Activated naive CD8-positive, alpha-beta T cell treated with anti-CD3 and anti-CD28 coated beads, Interleukin-2, amount 50 U/mL, for 24 hours (primary cell): ENCODE measurements around the gene FAM181A.

ENCODE experiments used
- ATAC-seq: fragments of 150-1000 bp; cut with Tn5 transposase; one replicate; pipeline ENCODE4 v1.10.0; 2021
- DNase-seq: peaks from one replicate; pipeline ENCODE4 v3.0.0; 2021
- H3K27ac Mint-ChIP-seq: one replicate; pipeline ENCODE4 v1.8.0; 2021; ENCODE audit warnings: mild to moderate bottlenecking, mixed read lengths
- H3K27me3 Mint-ChIP-seq: one replicate; pipeline ENCODE4 v1.8.0; 2021; ENCODE audit warnings: mixed read lengths
- H3K36me3 Mint-ChIP-seq: one replicate; pipeline ENCODE4 v1.8.0; 2021; ENCODE audit warnings: low read depth, mixed read lengths
- H3K4me1 Mint-ChIP-seq: one replicate; pipeline ENCODE4 v1.8.0; 2021; ENCODE audit warnings: mixed read lengths
- H3K4me3 Mint-ChIP-seq: one replicate; pipeline ENCODE4 v1.8.0; 2021; ENCODE audit warnings: mild to moderate bottlenecking, moderate library complexity, mixed read lengths
- H3K9me3 Mint-ChIP-seq: one replicate; pipeline ENCODE4 v1.8.0; 2021; ENCODE audit warnings: mixed read lengths

Gene FAM181A

DNA sequence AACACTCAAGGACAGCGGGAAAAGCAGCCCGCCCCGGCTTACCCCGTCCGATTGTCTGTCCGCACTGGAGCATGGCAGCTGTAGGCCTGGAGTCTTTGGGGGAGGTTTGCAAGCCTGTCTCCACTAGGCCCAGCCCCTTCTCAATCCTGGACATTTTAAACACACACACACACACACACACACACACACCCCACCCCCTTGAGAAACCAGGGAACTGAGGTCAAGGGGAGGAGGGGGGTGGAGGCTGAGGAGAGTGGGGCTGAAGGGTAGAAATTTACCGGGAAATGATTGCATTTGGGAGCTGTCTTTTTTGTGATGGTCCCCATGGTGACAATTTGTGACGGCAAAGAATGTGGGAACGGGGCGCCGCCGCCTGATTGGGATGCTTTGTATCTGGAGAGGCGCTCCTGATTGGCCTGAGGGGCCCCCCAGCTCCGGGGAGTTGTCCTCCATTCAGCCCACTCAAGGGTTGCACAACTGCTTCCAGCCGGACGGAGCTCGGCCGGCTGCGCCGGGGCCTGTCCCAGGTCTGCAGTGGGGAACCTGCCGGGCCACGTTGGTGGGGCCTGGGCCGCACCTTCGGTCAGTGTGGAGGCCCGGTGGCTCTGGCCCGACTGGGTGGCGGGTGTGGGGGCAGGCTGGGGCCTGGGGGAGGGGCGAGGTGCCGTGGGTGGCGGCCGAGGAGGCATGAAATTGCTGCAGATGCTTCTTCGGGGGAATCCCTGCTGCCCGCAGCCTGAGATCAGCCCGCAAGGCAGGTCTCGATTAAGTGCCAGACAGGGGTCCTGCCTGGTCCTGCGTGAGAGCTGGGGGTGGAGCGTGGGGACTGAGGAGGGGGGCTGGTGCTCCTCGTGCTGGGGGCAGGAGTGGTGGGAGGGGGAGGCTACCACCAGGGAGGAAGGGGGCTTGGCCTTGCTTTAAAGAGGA lies at the start of gene FAM181A:
Gene FAM181A (plus strand): TSS at position 472 of the 927 bp plus-strand sequence. CDS start 942 bp downstream, outside the sequence.
- Mint-ChIP-seq H3K4me1 (no peaks in the 10 kb centered on the region), H3K27me3 (no peaks in the 10 kb centered on the region), H3K36me3 (no peaks in the 10 kb centered on the region), H3K27ac (no peak within 1 kb of the TSS), H3K9me3 (no peaks in the 10 kb centered on the region), H3K4me3 (no peak within 1 kb of the TSS)
- no peak for DNase-seq
- ATAC-seq, result no peak

DNA sequence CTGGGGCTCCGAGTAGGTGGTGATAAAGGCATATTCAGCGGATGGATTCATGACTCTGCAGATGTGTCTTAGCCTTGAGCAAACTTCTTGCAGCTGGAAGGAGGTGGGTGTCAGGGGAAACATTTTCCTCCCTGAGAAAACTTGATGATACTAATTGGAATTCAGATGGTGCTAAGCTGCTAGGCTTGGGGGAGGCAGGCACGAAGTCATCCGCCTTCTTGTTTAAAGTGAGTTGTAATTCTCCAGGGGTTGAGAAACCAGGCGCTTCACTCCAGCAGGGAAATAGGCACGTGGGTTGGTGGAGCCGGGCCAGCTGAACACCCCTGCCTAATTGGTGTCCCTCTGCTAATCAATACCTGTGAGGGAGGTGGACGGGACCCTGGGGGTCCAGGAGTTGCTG lies 48.9 kb upstream of the FAM181A start:
- Mint-ChIP-seq H3K4me3 (no peak overlapping the region), H3K27me3 (peaks cover 7% of the 10 kb centered on the region)
- no peak for DNase-seq

DNA sequence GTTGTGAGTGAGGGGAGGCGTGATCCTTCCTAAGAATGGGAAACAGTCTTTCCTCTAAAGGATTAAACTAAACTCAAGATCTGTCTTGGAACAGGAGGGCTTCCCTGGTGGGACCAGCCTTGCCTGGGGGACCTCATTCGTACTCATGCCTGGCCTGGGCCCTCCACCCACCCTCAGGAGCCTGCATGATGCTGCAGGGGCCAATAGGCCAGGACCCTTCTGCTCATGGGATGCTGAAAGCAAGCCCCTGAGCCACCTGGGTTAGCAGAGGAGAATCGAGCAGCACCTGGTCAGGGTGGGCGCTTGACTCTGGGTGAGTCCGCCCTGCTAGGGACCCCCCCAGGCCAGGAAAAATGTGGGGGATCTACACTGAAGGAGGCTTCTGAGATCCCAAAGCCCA lies 48.3 kb upstream of the FAM181A start:
- Mint-ChIP-seq H3K4me3 (no peak overlapping the region), H3K9me3 (peaks cover 6% of the 10 kb centered on the region), H3K4me1 (no peaks in the 10 kb centered on the region), H3K27ac (no peak overlapping the region), H3K27me3 (peaks cover 4% of the 10 kb centered on the region), H3K36me3 (peaks cover under 1% of the 10 kb centered on the region)
- ATAC-seq, result no peak
- DNase-seq, result no peak

More for the DNA sequence above, 48.9 kb upstream of the FAM181A start:
- Mint-ChIP-seq H3K4me1 (no peaks in the 10 kb centered on the region), H3K36me3 (peaks cover 1% of the 10 kb centered on the region), H3K27ac (no peak overlapping the region), H3K9me3 (peaks cover 6% of the 10 kb centered on the region)
- no peak for ATAC-seq

DNA sequence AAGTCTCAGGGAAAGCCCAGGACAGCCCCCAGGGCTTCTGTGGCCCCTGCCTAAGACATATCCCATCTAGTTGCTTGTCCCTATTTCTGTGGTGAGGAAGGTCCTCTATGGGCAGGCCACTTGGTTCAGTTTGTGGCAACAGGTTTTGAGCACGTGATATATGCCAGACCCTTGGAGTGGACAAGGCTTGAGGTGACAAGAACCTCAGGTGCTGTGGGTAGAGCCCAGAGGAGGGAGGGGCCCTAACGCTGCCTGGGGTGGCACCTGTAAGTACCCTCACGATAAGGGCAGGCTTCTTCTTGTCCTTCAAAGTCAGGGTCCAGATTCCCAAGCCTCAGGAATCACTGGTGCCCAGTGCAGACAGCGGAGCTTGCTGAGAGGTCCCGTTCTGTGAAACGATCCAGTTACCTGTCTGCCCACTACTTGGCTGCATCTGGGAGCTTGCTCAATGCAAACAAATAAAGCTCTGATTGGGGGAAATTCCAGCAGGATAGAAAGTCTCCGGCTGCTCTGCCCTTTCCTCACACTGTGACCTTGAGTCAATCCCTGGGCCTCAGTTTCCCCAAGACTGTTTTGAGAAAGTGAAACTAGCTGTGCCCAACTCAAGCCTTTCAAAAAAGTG lies 47.7 kb upstream of the FAM181A start:
- Mint-ChIP-seq H3K36me3 (no peaks in the 10 kb centered on the region), H3K9me3 (no peaks in the 10 kb centered on the region), H3K4me3 (no peak overlapping the region), H3K27me3 (peaks cover 2% of the 10 kb centered on the region), H3K27ac (no peak overlapping the region), H3K4me1 (no peaks in the 10 kb centered on the region)
- ATAC-seq (no peak), DNase-seq (no peak)

DNA sequence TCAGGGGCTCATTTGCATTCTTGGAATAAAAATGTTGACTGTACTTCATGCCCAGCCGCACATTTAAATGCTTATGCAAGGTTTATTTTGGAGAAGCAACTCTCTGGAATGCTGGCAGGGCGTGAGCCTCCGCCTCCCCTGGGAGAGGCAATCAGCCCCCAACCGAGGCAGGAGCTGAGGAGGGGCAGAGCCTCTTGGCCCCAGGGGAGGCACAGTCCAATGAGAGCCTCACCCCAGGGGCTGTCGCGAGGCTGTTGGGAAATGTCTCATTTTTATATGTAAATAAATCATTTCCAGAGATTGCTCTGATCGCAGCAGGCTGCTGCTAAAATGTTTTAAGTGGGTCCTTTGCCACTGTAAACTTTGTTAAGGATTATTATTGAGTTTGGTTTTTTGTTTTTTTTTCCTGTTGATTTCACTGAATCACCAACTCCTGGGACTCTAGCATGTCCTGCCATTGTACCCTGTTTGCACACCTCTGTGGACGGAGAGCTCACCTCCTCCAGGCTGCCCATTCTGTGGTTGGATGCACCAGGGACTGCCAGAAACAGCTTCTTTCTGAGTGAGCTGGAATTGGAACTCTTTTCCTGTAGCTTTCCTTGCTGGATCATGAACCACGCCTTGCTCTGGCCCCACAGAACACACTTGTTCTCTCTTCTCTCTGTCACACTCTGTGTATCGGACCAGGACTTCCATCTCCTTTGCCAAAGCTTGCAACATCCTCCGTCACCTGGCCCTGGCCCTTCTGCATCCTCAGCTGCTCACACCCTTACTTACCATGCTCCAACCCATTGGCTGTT lies 46.9 kb upstream of the FAM181A start:
- Mint-ChIP-seq H3K27me3 (peaks cover 2% of the 10 kb centered on the region), H3K4me1 (no peaks in the 10 kb centered on the region), H3K4me3 (no peak overlapping the region), H3K36me3 (no peaks in the 10 kb centered on the region), H3K27ac (no peak overlapping the region), H3K9me3 (no peaks in the 10 kb centered on the region)
- ATAC-seq (no peak), DNase-seq (no peak)

DNA sequence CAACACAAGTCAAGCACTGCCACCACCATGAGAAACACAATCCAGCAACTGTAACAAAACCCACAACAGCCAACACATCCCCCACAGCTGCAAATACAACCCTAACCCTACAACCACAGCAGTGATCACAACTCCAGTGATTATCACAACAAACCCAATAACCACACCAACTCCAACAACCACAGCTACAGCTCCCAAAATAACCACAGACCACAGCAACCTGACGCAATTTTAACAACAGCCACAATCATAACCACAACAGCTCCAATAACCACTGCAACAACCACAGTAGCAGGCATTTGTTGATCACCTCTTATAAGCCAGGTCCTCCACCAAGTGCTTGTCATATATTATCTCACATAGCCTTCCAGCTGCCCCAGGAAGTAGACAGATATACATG lies 42.2 kb upstream of the FAM181A start:
- Mint-ChIP-seq H3K36me3 (no peaks in the 10 kb centered on the region), H3K27ac (no peak overlapping the region)

DNA sequence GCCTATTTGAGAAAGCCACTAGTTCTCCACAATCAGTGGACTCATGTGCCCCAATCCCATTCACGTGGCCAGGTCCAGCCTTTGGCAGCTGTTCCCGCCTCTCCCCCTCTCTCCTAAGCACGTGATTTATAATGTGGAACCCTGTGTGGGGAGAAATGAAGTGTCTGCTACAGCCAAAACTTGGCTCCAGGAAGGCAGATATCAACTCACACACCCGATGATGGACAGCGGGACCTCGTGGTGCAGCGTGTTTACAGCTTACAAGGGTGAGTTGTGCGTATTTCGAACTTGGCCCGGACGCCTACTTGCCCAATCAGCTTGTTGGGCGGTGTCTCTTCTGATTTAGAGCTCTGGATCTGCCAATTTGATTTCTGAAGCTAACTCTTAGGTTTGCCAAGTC lies 38.1 kb upstream of the FAM181A start:
- DNase-seq, result no peak
- Mint-ChIP-seq H3K9me3 (peaks cover 6% of the 10 kb centered on the region), H3K27ac (no peak overlapping the region), H3K36me3 (no peaks in the 10 kb centered on the region), H3K27me3 (peaks cover 20% of the 10 kb centered on the region), H3K4me1 (no peaks in the 10 kb centered on the region), H3K4me3 (no peak overlapping the region)
- no peak for ATAC-seq

More for the DNA sequence above, 42.2 kb upstream of the FAM181A start:
- no peaks in the 10 kb centered on the region for H3K4me1 Mint-ChIP-seq
- H3K27me3 Mint-ChIP-seq, result peaks cover 9% of the 10 kb centered on the region
- ATAC-seq (no peak), DNase-seq (no peak)
- H3K9me3 Mint-ChIP-seq, result peaks cover 6% of the 10 kb centered on the region
- no peak overlapping the region for H3K4me3 Mint-ChIP-seq

DNA sequence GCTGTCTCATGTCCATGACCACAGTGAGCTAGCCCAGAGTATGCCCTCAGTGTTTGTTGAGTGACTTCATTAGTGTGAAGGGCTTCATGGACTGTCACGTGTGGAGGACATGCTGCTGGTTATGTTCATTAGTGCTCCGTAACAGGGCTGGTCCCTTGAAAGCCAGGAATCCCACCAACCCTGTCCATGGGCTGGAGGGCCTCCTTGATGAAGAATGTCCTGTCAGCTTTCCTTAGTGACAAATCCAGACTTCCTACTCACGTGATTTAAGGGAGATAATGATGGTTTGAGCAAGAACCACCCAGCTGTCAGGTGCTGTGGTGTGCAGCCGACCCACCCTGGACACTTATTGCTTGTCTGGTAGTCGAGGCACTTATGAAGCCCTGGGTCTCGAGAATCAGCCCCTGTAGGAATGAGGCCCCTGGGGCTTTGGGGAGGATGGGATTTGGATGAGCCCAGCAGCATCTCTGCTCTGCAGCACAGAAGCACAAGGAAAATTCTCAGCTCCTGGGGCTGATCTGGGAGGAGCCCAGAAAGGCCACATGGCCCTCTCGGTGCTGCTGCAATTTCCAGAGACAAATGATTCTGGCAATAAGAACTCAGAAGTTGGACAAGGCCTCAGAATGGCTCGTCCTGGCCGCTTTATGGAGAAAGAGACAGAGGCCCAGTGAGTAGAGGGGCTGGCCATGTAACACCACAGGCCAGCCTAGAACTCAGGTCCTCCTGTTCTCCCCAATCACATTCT lies 37.2 kb upstream of the FAM181A start:
- DNase-seq (no peak), ATAC-seq (no peak)
- Mint-ChIP-seq H3K9me3 (peaks cover 6% of the 10 kb centered on the region), H3K27me3 (peaks cover 20% of the 10 kb centered on the region), H3K4me1 (no peaks in the 10 kb centered on the region), H3K27ac (no peak overlapping the region), H3K4me3 (no peak overlapping the region), H3K36me3 (no peaks in the 10 kb centered on the region)

DNA sequence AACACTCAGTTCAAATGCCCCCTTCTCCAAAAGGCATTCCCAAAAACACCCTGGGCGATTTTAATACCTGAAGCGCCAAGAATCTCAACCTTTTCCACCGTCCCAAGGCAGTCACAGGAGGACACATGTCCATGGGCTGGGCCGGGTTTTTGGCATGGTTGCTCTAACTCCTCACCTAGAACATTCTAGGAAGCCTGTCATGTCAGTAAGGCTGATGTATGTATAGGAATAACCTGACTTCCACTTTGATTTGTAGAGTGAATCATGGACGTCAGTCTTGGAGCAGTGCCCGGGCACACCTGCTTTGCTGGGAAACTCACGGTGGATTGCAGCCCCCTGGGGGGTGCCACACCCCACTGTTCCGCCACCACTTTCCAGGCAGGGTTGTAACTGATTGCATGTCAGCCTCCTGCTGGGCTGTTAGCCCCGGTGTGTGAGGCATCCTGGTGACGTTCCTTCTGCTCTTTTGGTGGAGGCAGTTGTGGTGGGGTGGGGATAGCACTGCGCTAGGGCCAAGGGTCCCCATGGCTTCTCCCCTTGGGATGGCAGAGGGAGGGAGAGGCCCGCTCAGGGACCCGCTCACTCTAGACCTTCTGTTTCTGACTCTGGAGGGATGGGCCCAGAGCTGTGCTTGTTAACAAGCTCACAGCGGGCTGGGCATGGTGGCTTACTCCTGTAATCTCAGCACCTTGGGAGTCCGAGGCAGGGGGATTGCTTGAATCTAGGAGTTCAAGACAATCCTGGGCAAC lies 35.2 kb upstream of the FAM181A start:
- H3K4me1 Mint-ChIP-seq, result no peaks in the 10 kb centered on the region
- H3K9me3 Mint-ChIP-seq, result no peaks in the 10 kb centered on the region
- no peaks in the 10 kb centered on the region for H3K36me3 Mint-ChIP-seq
- H3K27me3 Mint-ChIP-seq, result peaks cover 20% of the 10 kb centered on the region
- no peak for ATAC-seq
- DNase-seq, result no peak
- H3K27ac Mint-ChIP-seq, result no peak overlapping the region
- H3K4me3 Mint-ChIP-seq, result no peak overlapping the region

DNA sequence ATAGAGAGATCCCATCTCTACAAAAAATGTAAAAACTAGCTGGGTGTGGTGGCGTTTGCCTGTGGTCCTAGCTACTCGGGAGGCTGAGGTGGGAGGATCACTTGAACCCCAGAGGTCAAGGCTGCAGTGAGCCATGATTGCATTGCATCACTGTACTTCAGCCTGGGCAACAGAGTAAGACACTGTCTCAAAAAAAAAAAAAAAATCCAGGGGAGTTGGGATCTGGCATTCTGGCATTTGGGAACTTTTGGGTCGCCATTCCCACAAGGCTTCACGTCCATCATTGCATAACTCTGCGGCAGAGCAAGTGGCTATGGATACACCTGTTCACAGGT lies 34.7 kb upstream of the FAM181A start:
- no peak overlapping the region for H3K27ac Mint-ChIP-seq
- DNase-seq, result no peak
- ATAC-seq, result no peak
- H3K4me3 Mint-ChIP-seq, result no peak overlapping the region
- H3K9me3 Mint-ChIP-seq, result no peaks in the 10 kb centered on the region
- H3K27me3 Mint-ChIP-seq, result peaks cover 20% of the 10 kb centered on the region
- no peaks in the 10 kb centered on the region for H3K36me3 Mint-ChIP-seq
- H3K4me1 Mint-ChIP-seq, result no peaks in the 10 kb centered on the region

DNA sequence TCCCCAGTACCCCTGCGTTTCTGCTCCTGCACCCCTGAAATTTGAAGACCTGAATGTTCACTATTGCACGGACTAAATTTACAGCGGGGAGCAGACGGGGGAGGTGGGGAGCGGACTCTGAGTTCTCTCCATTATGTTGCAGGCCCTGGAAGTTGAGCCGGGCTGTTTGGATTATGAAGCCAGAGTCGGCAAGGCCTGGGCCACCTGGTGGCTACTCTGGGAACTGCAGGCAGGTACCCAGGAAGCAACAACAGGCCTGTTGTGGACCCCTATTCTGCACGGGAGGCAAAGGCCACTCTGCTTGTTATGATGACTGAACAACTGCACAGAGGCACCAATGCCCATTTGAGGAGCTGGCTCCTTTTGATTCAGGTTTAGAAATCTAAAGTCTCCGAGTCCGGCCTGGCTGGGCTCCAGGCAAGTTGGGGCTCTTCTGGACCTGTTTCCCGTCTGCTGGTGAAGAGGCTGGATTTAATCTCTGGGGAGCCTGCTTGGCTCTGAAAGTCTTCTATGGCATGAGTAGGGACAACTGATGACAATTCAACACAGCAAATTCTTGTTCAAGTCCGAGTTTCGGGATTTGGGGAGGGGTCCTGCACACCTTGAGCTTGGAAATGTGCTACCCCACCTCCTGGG lies 34.1 kb upstream of the FAM181A start:
- H3K36me3 Mint-ChIP-seq, result no peaks in the 10 kb centered on the region
- no peaks in the 10 kb centered on the region for H3K4me1 Mint-ChIP-seq
- H3K27ac Mint-ChIP-seq, result no peak overlapping the region
- H3K9me3 Mint-ChIP-seq, result no peaks in the 10 kb centered on the region
- ATAC-seq, result peak; percentile 66
- peaks cover 18% of the 10 kb centered on the region for H3K27me3 Mint-ChIP-seq
- no peak overlapping the region for H3K4me3 Mint-ChIP-seq
- peak; percentile 85 for DNase-seq

DNA sequence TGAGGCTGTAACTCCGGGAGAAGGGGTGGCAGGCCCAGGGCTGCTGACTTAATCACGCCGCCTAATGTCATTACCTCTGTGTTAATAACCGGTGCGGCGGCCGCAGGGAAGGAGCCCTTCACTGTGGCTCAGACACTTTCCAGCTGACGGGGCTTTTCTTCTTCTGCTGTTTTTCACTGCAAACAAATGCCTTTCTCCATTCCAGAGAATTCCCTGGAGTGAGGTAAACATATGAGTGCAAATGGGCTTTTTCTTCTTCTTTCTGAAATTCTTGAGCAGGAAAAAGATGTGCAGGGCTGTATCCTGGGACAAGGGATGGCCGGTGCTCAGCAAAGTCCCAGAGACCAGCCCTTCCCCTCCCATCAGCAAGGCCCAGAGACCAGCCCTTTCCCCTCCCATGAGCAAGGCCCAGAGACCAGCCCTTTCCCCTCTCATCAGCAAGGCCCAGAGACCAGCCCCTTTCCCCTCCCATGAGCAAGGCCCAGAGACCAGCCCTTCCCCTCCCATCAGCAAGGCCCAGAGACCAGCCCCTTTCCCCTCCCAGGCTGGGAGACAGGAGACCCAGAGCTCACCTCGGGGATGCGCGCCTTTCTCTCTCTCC lies 33.4 kb upstream of the FAM181A start:
- DNase-seq, result no peak
- H3K27me3 Mint-ChIP-seq, result peaks cover 14% of the 10 kb centered on the region
- H3K4me3 Mint-ChIP-seq, result no peak overlapping the region

DNA sequence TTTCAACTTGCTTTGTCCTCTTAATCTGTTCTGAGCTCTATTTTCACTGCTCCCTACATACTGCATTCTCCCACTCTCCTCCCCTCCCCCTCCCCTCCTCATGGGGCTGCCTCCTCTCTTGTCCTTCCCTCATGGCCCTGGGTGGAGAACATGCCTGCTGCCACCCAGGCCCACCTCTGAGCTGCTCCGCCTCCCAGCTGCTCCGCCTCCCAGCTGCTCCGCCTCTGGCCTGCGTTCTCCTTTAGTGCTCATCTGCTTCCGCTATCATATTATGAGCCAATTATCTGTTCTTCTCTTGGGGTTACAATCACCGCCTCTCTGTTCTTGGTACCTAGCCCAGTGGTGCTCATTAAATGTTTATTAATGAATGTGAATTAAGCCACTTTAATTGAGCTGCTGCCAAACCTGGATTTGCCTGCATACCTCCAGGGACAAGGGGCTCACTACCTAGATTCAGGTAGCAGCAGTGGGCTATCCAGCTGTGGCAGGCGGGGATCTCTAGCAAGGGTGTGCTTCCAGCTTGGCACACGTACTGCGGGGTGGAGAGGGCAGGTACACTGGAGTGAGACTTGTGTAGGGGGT lies 32.0 kb upstream of the FAM181A start:
- DNase-seq (no peak), ATAC-seq (no peak)
- Mint-ChIP-seq H3K4me3 (no peak overlapping the region), H3K27ac (no peak overlapping the region), H3K27me3 (peaks cover 10% of the 10 kb centered on the region), H3K4me1 (no peaks in the 10 kb centered on the region), H3K36me3 (no peaks in the 10 kb centered on the region), H3K9me3 (no peaks in the 10 kb centered on the region)

More for the DNA sequence above, 33.4 kb upstream of the FAM181A start:
- ATAC-seq, result no peak
- H3K36me3 Mint-ChIP-seq, result no peaks in the 10 kb centered on the region
- H3K4me1 Mint-ChIP-seq, result no peaks in the 10 kb centered on the region
- H3K27ac Mint-ChIP-seq, result no peak overlapping the region
- no peaks in the 10 kb centered on the region for H3K9me3 Mint-ChIP-seq
